Measurements from ENCODE around the gene RPTOR. TPM values are rescaled to one million over a fixed set of nuclear protein-coding genes. Genes with fewer than 3 reads are reported as not detected.

Gene RPTOR
- total RNA-seq, 1 experiment from 2014 or later = 46.2 TPM

GRCh38 chr17:80754846-80755245 lies 210.2 kb downstream of the RPTOR start:
- ChIA-PET CTCF (no interaction called here), POLR2A (ENCODE audit: unreplicated experiment) (no interaction called here)
- H3K9me2 ChIP-seq (replicated peaks; ENCODE audit: low read length) = no peaks in the 10 kb centered on the region
- H3K9me3 ChIP-seq (ENCODE audit: low read length) = no peaks in the 10 kb centered on the region
- TF ChIP-seq CTCF (conservative IDR thresholded peaks at IDR 0.05; ENCODE audit: low read depth, low read length) = no peak
- TF ChIP-seq EZH2 (IDR thresholded peaks at IDR 0.05; ENCODE audit: low read length, unreplicated experiment) = no peak
- TF ChIP-seq EZH2phosphoT487 (IDR thresholded peaks at IDR 0.05; ENCODE audit: borderline replicate concordance, low read length) = no peak
- no peak overlapping the region for H3K9ac ChIP-seq (ENCODE audit: low read length)
- no peak overlapping the region for H3K27ac ChIP-seq (ENCODE audit: low read length)
- no peak overlapping the region for H3K4me3 ChIP-seq (ENCODE audit: low read length)
- intact Hi-C loops (cut with micrococcal nuclease) = no loop called here
- H2AFZ ChIP-seq (ENCODE audit: low read length) = no peak overlapping the region
- no peaks in the 10 kb centered on the region for H4K20me1 ChIP-seq (ENCODE audit: low read length)
- no TSS peak for BruUV-seq (replicated peaks)
- peaks cover 8% of the 10 kb centered on the region for H3K4me1 ChIP-seq (ENCODE audit: insufficient read depth, low read length)
- H3K27me3 ChIP-seq (ENCODE audit: low read length) = no peaks in the 10 kb centered on the region
- no peak overlapping the region for H3K4me2 ChIP-seq (ENCODE audit: low read length)
- no peaks in the 10 kb centered on the region for H3F3A ChIP-seq (ENCODE audit: low read length, unreplicated experiment)
- H3K36me3 ChIP-seq (ENCODE audit: low read depth, low read length) = peaks cover 12% of the 10 kb centered on the region; the same call in 1 of the 2 replicates
- ATAC-seq (no peak), DNase-seq (no peak)
- H3K79me2 ChIP-seq (ENCODE audit: low read length) = no peaks in the 10 kb centered on the region

- Histone ChIP-seq H3K79me2 (ENCODE audit: low read length) (no peaks in the 10 kb centered on the region), H3K9me2 (replicated peaks; ENCODE audit: low read length) (no peaks in the 10 kb centered on the region), H3K4me3 (ENCODE audit: low read length) (no peak overlapping the region), H3K9me3 (ENCODE audit: low read length) (no peaks in the 10 kb centered on the region), H2AFZ (ENCODE audit: low read length) (no peak overlapping the region), H3F3A (ENCODE audit: low read length, unreplicated experiment) (peaks cover under 1% of the 10 kb centered on the region), H3K4me2 (ENCODE audit: low read length) (no peak overlapping the region), H3K27ac (ENCODE audit: low read length) (no peak overlapping the region), H4K20me1 (ENCODE audit: low read length) (no peaks in the 10 kb centered on the region), H3K36me3 (ENCODE audit: low read depth, low read length) (peaks cover 12% of the 10 kb centered on the region; the same call in 1 of the 2 replicates), H3K9ac (ENCODE audit: low read length) (no peak overlapping the region), H3K4me1 (ENCODE audit: insufficient read depth, low read length) (peaks cover 13% of the 10 kb centered on the region), H3K27me3 (ENCODE audit: low read length) (no peaks in the 10 kb centered on the region)
- ATAC-seq (no peak), DNase-seq (no peak)
- CTCF ChIA-PET = interaction anchor here (0.6 kb wide), 3 partner anchors 61 to 71 kb away, joined by 3 to 6 read pairs (median 4); no protein-coding TSS in a partner anchor
- POLR2A ChIA-PET (ENCODE audit: unreplicated experiment) = interaction anchor here (0.6 kb wide), 1 partner anchor 226 kb away, joined by 5 read pairs; no protein-coding TSS in a partner anchor
- BruUV-seq (replicated peaks) = TSS peak; percentile 10
- intact Hi-C loops (cut with micrococcal nuclease) = no loop called here
- TF ChIP-seq EZH2phosphoT487 (IDR thresholded peaks at IDR 0.05; ENCODE audit: borderline replicate concordance, low read length) = no peak
- no peak; the same call in 1 of the 2 replicates for TF ChIP-seq CTCF (conservative IDR thresholded peaks at IDR 0.05; ENCODE audit: low read depth, low read length)
- TF ChIP-seq EZH2 (IDR thresholded peaks at IDR 0.05; ENCODE audit: low read length, unreplicated experiment) = no peak
Measured at GRCh38 chr17:80755650-80756405, 211.2 kb downstream of the RPTOR start.
